CD4-positive, alpha-beta T cell treated with Interleukin-21 for 1 hour (primary cell): Measurements from ENCODE around the gene ACAA2.
"Not testable (repeated sequence)": the region's sequence is repeated elsewhere in the genome, so short reads cannot be mapped to it uniquely, and the experiment has no call there.

Experiments used
- DNase-seq: peaks from one replicate; pipeline ENCODE4 v3.0.0-alpha.2; 2020

Gene ACAA2

DNA sequence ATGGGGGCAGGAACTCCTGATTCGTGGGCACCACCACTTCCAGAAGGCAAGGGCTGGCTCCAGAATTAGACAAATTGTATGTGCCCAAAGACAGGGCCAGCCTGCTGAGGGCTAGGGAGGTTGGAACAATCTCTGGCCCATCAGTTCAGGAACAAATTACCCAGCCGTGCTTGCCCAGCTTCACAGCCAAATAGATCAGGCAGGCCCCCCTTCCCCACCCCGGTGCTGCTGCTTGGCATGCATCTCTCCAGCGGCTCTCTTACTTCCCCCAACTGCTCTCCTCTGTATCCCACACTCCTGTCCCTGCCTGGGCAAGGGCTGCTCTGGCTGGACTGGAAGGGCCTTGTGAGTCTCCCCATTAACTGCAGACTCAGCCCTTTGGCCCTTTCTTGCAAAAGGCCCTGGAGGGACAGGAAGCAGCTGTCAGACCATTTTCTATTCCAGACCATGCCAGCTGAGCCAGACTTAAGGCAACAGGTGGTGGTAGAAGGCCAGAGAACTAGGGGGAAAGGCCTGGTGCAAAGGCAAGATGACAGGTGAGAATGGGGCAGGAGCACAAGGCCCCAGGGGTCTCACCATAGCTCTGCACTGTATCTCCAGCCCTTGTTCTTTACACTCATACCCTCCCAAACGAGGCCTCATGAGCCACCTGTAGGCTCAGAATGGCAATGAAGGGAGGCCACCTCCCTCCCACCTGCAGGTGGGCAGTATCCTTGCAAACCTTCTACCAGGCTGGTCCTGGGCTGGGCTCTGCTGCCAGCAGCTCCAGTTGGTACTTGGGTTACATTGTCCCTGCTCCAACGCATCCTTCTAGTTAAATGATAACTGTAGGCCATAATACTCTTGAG lies 30.7 kb upstream of the ACAA2 start:
- no peak for DNase-seq

DNA sequence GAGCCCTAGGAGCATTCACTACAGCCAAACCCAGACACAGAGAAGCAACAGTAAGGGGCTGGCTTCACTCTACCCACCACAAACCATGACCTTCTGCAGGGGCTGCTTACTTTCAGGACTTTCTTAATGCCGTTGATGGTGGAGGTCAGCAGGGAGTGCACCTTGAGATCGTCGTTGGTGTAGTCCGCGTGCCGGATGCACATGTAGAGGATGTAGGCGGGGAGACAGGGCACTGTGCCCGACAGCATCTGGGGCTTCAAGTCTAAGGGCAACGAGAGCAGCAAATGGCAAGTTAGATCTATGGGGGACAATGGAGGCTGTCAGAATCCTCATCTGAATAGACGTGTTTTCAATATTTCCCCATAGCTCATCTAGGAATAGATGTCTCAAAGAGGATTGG lies 29.8 kb upstream of the ACAA2 start:
- no peak for DNase-seq

DNA sequence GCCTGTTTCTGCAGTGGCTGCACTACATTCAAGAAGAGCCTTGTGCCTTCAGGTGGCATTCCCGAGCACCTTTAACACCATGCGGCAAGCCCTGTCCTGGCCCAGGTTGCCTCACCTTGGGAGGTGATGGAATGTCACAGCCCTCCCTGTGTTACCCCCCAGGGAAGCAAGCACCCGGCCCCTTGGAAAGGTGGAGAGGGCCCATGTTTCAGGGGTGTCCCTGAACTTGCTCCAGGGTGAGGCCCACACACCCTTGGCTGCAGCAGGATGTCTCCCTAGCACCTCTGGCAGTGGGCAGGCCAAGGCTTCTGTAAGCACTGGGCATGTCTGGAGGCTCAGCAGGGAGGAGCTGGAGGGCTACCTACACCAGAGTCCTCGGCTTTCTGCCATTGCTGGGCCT lies 29.3 kb upstream of the ACAA2 start:
- no peak for DNase-seq

DNA sequence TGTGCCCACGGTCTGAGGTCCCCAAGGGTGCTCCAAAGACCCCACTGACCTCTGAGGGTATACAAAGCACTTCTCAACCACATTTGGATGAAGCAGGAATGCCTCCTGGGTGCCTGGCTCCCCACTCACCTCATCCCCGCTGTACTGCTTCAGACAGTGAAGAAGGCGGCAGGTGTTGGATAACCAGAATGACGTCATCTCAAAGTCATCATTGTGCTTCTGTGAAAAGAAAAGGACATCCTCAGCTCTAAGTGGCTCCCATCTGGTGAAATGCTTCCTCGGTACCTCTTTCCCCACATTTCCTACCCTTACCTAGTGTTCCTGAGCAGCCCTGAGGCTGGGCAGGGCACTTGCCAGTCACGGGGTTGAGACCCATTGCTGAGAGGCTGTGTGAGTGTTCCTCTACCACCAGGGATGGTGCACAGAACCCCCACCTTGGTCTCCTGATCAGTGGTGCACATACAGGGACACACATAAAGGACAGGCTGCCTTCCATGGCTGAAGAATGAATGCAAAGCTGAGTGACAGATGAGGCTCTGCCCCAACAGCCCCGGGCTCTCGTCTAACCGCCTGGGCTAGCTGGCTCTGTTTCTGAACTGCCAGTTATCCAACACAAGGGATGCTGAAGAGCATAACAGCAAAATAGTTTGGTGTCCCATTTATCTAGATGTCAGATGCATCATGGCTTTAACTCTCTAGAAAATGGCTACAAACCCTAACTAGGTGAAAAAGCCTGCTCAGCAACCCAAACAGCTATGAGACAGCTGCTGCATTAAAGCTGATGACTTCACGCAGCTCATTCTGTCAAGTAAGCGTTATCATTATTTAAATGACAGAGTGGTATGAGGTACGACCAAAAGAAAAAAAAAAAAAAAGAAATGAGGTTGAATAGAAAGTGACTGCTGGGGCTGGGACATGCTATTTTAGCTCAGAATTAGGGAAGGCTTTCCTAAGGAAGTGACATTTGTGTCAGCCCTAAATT lies 28.2 kb upstream of the ACAA2 start:
- no peak for DNase-seq

DNA sequence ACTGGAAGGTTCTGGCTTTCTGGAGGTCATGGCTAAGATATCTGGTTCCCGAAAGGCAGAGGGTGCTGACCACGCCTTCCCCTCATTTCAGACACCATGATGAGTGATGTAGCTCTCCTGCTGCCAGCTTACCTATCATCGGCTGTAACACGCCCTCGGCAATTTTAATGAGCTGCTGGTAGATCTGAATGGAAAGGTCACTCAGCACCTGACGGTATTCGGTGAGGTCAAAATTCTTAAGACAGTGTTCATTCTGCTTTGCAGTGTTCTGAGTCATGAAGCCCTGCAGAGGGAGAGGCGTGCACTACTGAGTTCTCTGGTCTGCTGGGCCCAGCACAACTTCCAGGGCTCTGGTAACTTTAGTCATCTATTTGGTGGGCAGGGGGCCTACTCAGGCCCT lies 25.7 kb upstream of the ACAA2 start:
- DNase-seq, result no peak

DNA sequence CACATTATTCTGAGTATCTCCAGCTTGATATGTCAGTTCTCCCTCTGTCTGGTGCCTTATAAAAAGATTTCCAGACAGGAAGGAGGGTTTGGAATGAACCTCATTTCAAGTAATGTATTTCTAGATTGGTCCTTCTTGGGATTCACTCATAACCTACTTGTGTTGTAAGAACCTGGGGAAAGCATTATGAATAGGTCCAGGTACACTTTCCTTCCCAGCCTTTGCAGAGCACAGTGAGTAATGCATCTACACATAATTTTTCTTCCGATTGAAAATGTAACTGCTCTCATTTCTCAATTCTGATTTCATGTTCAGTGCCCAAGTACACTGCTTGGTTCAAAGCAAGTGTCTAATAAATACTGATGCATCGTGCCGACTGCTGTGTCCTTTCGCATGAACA lies 25.0 kb upstream of the ACAA2 start:
- no peak for DNase-seq

GRCh38 chr18:49837889-49838288 lies 24.6 kb upstream of the ACAA2 start:
- DNase-seq, result no peak

DNA sequence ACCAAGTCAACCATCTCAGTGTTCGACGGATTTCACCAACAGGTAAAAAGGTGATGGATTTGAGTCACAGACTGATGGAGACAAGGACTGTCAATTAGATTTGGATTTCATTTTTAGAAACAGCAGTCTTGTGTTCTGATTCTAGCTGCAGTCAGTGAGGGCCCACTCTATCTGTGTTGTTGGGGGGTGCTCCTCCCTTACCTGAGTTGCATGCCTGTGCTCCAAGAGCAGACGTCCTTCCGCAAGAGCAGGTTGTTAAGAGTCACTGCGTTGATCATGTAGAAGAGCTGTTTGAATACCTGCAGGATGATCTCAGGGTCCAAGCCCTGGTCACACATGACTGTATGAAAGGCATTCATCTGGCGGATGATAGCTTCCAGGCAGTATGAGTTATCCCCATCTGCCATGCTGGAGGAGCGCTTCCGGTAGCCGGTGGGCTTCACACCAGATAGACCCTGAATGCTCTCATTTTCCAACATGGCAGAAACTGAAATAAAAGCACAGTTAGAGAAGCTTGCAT lies 24.0 kb upstream of the ACAA2 start:
- not testable (repeated sequence) for DNase-seq

- DNase-seq, result no peak
Measured at GRCh38 chr18:49835405-49835804, 22.1 kb upstream of the ACAA2 start.

DNA sequence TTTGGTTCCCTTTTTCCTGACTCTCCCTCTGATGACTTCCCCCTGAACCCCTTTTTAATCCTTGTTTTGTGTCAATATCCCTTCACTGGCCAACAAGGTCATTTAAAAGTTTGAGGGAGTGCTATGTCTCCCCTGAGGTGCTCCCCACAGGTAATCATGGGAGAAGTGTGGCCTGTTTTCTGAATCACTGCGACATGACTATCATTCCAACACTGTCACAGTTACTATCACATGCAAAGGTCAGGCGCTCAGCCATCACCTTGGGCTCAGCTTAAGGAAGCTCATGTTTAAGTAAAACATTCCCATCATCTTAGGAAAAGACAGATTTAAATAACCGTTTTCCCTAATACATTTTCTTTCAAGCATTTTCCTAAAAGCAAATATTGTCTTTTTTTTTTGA lies 20.9 kb upstream of the ACAA2 start:
- no peak for DNase-seq

DNA sequence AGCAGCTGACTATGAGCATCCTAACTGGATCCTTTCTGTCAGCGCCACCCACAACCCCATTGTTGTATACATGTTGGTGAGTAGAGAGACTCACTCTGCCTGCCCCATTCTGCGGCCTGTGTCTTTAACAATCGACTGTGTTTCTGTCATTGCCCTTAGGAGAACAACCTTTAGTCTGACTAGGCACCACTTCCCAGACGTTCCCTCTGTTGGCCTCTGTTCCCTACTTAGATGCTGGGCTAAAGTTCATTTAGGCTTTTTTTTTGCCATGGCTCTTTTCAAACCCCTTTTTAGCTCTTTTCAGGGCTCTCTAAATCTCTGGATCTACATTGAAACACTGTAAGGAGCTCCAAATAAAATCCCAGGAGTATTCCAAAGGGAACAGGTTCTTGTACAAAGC lies 20.5 kb upstream of the ACAA2 start:
- no peak for DNase-seq

DNA sequence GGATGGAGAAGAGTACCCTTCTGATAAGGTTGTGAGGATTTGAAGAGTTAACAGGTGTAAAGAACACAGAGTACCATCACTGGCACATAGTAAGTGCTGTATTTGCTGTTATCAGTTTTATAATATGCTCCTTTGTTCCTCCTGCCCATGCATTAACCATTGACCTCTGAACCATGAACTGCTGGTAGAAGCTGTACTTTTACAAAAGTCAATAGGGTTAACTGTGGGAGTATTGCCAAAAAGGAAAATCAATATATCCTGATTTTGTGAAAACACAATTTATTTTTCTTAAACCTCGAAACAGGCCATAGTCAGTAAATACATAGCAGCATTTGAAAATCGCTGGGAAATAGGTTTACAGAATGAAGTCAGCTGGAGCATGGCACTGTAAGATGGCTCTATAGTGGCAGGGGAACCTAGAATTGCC lies 18.9 kb upstream of the ACAA2 start:
- DNase-seq, result no peak

GRCh38 chr18:49827996-49828395 lies 14.7 kb upstream of the ACAA2 start:
- no peak for DNase-seq

GRCh38 chr18:49819823-49820671 lies 6.7 kb upstream of the ACAA2 start:
- peak; percentile 73 for DNase-seq

DNA sequence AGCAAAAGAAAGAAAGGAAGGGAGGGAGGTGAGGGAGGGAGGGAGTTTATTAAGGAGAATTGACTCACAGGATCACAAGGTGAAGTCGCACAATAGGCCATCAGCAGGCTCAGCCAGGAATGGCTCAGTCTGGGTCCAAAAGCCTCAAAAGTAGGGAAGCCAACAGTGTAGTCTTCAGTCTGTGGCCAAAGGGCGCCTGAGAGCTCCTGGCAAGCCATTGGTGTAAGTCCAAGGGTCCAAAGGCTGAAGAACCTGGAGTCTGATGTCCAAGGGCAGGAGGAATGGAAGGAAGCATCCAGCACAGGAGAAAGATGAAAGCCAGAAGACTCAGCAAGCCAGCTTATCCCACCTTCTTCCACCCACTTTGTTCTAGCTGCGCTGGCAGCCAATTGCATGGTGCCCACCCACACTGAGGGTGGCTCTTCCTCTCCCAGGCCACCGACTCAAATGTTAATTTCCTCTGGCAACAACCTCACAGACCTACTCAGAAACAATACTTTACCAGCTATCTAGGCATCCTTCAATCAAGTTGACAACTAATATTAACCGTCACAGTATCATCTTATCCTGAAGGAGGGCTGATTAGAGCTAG lies 5.8 kb upstream of the ACAA2 start:
- no peak for DNase-seq

GRCh38 chr18:49817947-49818346 lies 4.6 kb upstream of the ACAA2 start:
- DNase-seq, result no peak

DNA sequence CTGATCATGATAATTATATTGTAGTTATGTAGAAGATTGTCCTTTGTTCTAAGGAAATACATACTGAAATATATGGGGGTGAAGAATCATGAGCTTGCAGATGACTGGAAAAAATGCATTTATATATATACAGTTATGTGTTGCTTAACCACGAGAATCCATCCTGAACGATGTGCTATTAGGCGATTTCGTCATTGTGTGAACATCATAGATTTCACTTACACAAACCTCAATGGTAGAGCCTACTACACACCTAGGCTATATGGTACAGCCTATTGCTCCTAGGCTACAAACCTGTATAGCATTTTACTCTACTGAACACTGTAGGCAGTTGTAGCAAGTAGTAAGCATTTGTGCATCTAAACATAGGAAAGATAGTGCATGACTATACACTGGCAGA lies 2.6 kb upstream of the ACAA2 start:
- DNase-seq, result no peak

DNA sequence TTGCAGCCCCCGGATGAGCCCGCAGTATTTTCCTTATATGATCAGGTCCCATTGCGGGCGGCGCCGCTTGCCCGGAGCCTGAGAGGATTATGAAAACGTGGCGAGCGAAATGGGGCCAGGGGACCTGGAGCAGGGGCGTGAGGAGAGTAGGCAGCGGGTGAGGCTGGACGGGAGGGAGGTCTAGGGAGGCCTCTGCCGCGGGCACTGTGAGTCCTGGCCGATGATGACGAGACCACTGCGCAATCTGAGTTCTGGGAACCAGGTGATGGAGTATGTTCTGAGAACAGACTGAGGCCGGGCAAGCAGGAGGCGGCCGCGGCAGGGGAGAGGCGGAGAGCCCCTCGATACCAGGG lies 790 bp upstream of the ACAA2 start:
- peak; percentile 67 for DNase-seq

- no peak for DNase-seq
Measured at GRCh38 chr18:49813069-49813318, 339 bp downstream of the ACAA2 start.

DNA sequence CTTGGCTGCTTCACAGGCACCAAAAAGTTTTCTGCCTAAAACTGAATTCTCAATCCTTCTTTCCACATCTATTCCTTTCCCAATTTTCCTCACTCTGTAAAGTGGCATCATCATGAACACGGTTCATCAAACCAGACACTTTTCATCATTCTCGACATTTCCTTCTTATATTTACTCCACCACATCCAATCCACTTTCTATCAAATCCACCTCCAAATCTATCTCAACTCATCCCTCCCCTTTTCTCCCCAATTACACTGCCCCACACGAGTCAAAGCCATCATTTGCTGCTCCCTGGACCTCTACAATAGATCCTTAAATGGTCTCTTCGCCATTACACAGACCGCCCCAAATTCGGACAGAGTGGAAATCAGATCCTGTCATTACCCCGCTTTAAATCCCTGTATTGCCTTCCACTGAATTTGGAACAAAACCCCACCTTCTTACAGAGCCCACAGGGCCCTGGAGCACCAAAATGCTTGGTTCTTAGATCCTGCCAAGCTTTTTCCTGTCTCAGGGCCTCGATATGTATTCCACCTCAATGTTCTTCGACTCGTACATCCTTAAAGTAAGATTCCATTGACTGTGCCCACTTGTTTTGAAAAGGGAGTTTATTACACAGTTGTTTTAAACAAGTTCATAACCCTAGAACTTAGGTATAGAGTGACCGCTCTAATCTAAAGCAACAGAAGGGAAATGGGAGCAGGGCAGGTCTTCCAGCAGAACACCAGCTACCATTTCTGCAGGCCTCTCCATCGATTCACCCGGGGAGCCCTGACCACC lies 856 bp downstream of the ACAA2 start:
- DNase-seq, result no peak

GRCh38 chr18:49811151-49811938 lies 2.0 kb downstream of the ACAA2 start:
- DNase-seq, result no peak
